ENCODE data around the gene NRIP1.

DNA sequence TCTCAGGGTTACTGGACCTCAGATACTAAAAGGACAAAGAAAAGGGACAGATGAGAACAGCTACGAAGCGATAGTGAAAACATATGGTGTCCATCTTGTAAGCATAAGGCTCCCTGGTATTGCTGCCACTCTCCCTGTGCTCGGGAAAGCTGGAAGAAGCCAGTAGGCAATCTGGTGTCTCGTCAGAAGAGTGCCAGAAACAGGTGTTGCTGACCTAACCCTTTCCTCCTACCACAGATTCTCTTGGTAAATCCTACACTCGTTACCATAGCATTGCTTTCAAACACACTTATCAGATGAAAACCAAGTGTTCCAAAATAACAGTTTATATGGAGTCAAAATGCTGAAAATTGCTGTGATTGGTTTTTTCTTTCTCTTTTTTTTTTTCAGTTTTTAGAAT is 146.3 kb downstream of the NRIP1 start:
- TF ChIP-seq, protein P1, sequence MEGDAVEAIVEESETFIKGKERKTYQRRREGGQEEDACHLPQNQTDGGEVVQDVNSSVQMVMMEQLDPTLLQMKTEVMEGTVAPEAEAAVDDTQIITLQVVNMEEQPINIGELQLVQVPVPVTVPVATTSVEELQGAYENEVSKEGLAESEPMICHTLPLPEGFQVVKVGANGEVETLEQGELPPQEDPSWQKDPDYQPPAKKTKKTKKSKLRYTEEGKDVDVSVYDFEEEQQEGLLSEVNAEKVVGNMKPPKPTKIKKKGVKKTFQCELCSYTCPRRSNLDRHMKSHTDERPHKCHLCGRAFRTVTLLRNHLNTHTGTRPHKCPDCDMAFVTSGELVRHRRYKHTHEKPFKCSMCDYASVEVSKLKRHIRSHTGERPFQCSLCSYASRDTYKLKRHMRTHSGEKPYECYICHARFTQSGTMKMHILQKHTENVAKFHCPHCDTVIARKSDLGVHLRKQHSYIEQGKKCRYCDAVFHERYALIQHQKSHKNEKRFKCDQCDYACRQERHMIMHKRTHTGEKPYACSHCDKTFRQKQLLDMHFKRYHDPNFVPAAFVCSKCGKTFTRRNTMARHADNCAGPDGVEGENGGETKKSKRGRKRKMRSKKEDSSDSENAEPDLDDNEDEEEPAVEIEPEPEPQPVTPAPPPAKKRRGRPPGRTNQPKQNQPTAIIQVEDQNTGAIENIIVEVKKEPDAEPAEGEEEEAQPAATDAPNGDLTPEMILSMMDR (IDR thresholded peaks at IDR 0.05) = no peak
- no peak for TF ChIP-seq POLR2A (IDR thresholded peaks at IDR 0.05)

Data from vagina (tissue), 2 donors.